Epithelial cell of esophagus (primary cell): ENCODE measurements around the gene PRODH2.

Experiments
- DNase-seq: peaks from one replicate; pipeline ENCODE4 v3.0.0; 2010; ENCODE audit warnings: low read depth
- H3K4me3 ChIP-seq: 2 replicates; pipeline ENCODE4 v1.5.1; 2011; ENCODE audit warnings: mild to moderate bottlenecking, low read length, control low read depth
- TF ChIP-seq, protein P1 (sequence below): IDR thresholded peaks from 2 replicates; pipeline ENCODE4 v1.5.1; 2011; ENCODE audit warnings: low read depth, mild to moderate bottlenecking, low read length, control low read depth, inconsistent platforms; ENCODE audit not compliant: insufficient read depth; ENCODE audit errors: missing control alignments

PRODH2 gene

GRCh38 chr19:35792312-35792711 lies 20.3 kb downstream of the PRODH2 start:
- TF ChIP-seq, protein P1, sequence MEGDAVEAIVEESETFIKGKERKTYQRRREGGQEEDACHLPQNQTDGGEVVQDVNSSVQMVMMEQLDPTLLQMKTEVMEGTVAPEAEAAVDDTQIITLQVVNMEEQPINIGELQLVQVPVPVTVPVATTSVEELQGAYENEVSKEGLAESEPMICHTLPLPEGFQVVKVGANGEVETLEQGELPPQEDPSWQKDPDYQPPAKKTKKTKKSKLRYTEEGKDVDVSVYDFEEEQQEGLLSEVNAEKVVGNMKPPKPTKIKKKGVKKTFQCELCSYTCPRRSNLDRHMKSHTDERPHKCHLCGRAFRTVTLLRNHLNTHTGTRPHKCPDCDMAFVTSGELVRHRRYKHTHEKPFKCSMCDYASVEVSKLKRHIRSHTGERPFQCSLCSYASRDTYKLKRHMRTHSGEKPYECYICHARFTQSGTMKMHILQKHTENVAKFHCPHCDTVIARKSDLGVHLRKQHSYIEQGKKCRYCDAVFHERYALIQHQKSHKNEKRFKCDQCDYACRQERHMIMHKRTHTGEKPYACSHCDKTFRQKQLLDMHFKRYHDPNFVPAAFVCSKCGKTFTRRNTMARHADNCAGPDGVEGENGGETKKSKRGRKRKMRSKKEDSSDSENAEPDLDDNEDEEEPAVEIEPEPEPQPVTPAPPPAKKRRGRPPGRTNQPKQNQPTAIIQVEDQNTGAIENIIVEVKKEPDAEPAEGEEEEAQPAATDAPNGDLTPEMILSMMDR, result no peak
- no peak for DNase-seq
- H3K4me3 ChIP-seq, result no peak overlapping the region

DNA sequence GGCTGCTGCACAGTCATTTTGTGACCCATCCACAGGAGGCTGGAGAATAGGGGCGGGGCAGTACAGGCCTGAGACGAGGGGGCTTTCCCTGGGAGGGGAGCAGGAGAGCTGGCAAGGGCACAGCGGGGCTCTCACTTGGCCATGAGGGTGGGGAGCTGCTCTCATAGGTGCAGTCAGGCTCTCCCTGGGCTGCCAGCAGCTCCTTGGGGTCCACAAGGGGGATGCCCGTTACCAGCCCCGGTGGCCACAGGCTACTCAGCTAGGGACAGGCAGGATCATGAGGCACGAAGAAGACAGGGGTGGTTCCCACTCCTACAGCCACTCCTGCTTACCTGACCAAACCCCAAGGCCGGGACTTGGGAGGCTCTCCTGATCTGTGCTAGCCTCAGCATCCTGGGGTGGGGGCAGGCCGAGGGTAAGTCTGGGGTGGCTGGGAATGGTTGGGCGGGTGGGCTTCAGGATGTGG lies 20.8 kb downstream of the PRODH2 start:
- no peak for DNase-seq
- TF ChIP-seq, protein P1, result no peak
- no peak overlapping the region for H3K4me3 ChIP-seq

- no peak overlapping the region for H3K4me3 ChIP-seq
- DNase-seq, result no peak
- TF ChIP-seq, protein P1, result no peak
Observed at GRCh38 chr19:35790981-35791813, 21.4 kb downstream of the PRODH2 start.

- H3K4me3 ChIP-seq, result no peak overlapping the region
- no peak for DNase-seq
- TF ChIP-seq, protein P1, result no peak
Observed at GRCh38 chr19:35789978-35790944, 22.4 kb downstream of the PRODH2 start.

GRCh38 chr19:35789195-35789977 lies 23.3 kb downstream of the PRODH2 start:
- no peak overlapping the region for H3K4me3 ChIP-seq
- no peak for DNase-seq
- TF ChIP-seq, protein P1, result no peak

GRCh38 chr19:35788205-35788960 lies 24.3 kb downstream of the PRODH2 start:
- TF ChIP-seq, protein P1, result no peak
- no peak for DNase-seq
- no peak overlapping the region for H3K4me3 ChIP-seq
